HEK293T (cell line): ENCODE data around the gene NAIF1.

ENCODE experiments used
- BHLHE40 ChIP-seq: fragments of 450-650 bp; IDR thresholded peaks from 2 replicates; pipeline ENCODE4 v1.6.1; 2016; ENCODE audit warnings: mild to moderate bottlenecking, moderate library complexity, borderline replicate concordance
- CTBP1 ChIP-seq: fragments of 450-650 bp; IDR thresholded peaks from 2 replicates; pipeline ENCODE4 v1.6.1; 2016; ENCODE audit warnings: borderline replicate concordance
- FOXK2 ChIP-seq: fragments of 450-650 bp; IDR thresholded peaks from 2 replicates; pipeline ENCODE4 v1.6.1; 2016; ENCODE audit warnings: mild to moderate bottlenecking
- HDGF ChIP-seq: fragments of 450-650 bp; IDR thresholded peaks from 2 replicates; pipeline ENCODE4 v1.6.1; 2017; ENCODE audit warnings: antibody characterized with exemption, borderline replicate concordance
- L3MBTL2 ChIP-seq: fragments of 450-650 bp; conservative IDR thresholded peaks from 2 replicates; pipeline ENCODE4 v1.6.1; 2016; ENCODE audit warnings: mild to moderate bottlenecking
- SP1 ChIP-seq: fragments of 450-650 bp; IDR thresholded peaks from 2 replicates; pipeline ENCODE4 v1.6.1; 2017
- TARDBP ChIP-seq: fragments of 450-650 bp; IDR thresholded peaks from 2 replicates; pipeline ENCODE4 v1.6.1; 2016
- ZNF384 ChIP-seq: fragments of 450-650 bp; IDR thresholded peaks from 2 replicates; pipeline ENCODE4 v1.6.1; 2016

DNA sequence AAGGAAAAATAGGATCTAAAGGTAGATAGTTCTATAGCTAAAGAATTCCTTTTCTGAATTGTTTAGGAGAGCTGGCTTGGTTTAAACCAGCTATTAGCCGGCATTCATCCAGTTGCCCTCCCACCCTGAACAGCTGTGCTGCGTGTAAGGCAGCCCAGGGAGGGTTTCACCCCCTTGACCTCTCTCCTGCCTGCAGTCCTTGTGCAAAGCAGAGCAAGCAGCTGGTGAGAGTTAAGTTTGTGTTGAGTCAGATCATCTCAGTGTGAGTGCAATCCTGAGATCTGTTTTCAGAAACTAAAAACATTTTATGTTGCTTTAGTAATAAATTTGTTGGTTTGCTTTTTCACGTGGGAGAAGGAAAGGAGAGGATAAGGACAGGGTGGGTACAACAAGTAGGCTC, 13.9 kb upstream of the NAIF1 start:
- TF ChIP-seq TARDBP (no peak), SP1 (no peak), BHLHE40 (no peak), ZNF384 (no peak), CTBP1 (no peak), L3MBTL2 (no peak), FOXK2 (no peak), HDGF (no peak)
